HEK293 (cell line): ENCODE data around the gene PIP4K2C.

Experiments used
- CTCF ChIA-PET: fragments of 350-600 bp; formaldehyde crosslinking; extraction: SDS; loops from one replicate; lab custom pipeline; 2021; ENCODE audit warnings: antibody characterized with exemption; lab: Yijun Ruan, JAX
- POLR2A ChIA-PET: fragments of 300-600 bp; formaldehyde crosslinking; extraction: SDS; loops from one replicate; lab custom pipeline; 2020; ENCODE audit warnings: antibody characterized with exemption, inconsistent platforms; lab: Yijun Ruan, JAX
- H3K27ac ChIP-seq: fragments of 200-500 bp; sonication (Bioruptor generic); 2 replicates; pipeline ENCODE4 v1.5.1; 2014; ENCODE audit warnings: low read depth, low read length, control low read depth, inconsistent platforms; ENCODE audit errors: extremely low read depth
- H3K36me3 ChIP-seq, 2 experiments: fragments of 200-500 bp in 1 of 2; sonication (Bioruptor generic) in 1 of 2; 1 replicate in 1 of 2; 2 replicates in 1 of 2; pipeline ENCODE4 v1.5.1; 2014 to 2017; ENCODE audit warnings: inconsistent platforms in 2 of 2, low read length in 2 of 2; ENCODE audit not compliant: control insufficient read depth in 2 of 2, insufficient read depth in 1 of 2
- H3K4me1 ChIP-seq: fragments of 200-500 bp; sonication (Bioruptor generic); 2 replicates; pipeline ENCODE4 v1.5.1; 2014; ENCODE audit warnings: mild to moderate bottlenecking, low read length, inconsistent platforms; ENCODE audit not compliant: control insufficient read depth, insufficient read depth
- H3K4me3 ChIP-seq: 2 replicates; pipeline ENCODE4 v1.5.1; 2011; ENCODE audit warnings: low read depth, mild to moderate bottlenecking, control low read depth, low read length, moderate library complexity
- H3K9me3 ChIP-seq: fragments of 200-500 bp; sonication (Bioruptor generic); 2 replicates; pipeline ENCODE4 v1.5.1; 2014; ENCODE audit warnings: low read depth, low read length, inconsistent platforms; ENCODE audit not compliant: control insufficient read depth, insufficient read depth
- AEBP2 ChIP-seq: fragments of 450-650 bp; formaldehyde crosslinking; IDR thresholded peaks from 2 replicates; pipeline ENCODE4 v1.5.1; 2016; ENCODE audit warnings: missing biosample characterization, missing genetic modification characterization, borderline replicate concordance
- BCL11A ChIP-seq: fragments of 450-650 bp; formaldehyde crosslinking; IDR thresholded peaks from 2 replicates; pipeline ENCODE4 v1.5.1; 2016; ENCODE audit warnings: low read depth, missing biosample characterization, missing genetic modification characterization
- CTCF ChIP-seq: fragments of 450-650 bp; formaldehyde crosslinking; IDR thresholded peaks from 2 replicates; pipeline ENCODE4 v1.5.1; 2016; ENCODE audit warnings: missing biosample characterization, missing genetic modification characterization
- GFI1B ChIP-seq: fragments of 450-650 bp; formaldehyde crosslinking; IDR thresholded peaks from 2 replicates; pipeline ENCODE4 v1.5.1; 2016; ENCODE audit warnings: missing biosample characterization, missing genetic modification characterization
- HOXA7 ChIP-seq: sonication (generic); formaldehyde crosslinking; IDR thresholded peaks from 2 replicates; pipeline ENCODE4 v1.8.1; 2022; ENCODE audit warnings: missing genetic modification reagents, borderline replicate concordance
- KLF7 ChIP-seq: fragments of 450-650 bp; formaldehyde crosslinking; IDR thresholded peaks from 2 replicates; pipeline ENCODE4 v1.5.1; 2016; ENCODE audit warnings: missing biosample characterization, missing genetic modification characterization, borderline replicate concordance
- SP2 ChIP-seq: fragments of 450-650 bp; formaldehyde crosslinking; IDR thresholded peaks from 2 replicates; pipeline ENCODE4 v1.5.1; 2016; ENCODE audit warnings: missing biosample characterization, missing genetic modification characterization
- ZBTB44 ChIP-seq: fragments of 450-650 bp; IDR thresholded peaks from 2 replicates; pipeline ENCODE4 v1.5.1; 2018; ENCODE audit warnings: missing biosample characterization, mild to moderate bottlenecking, missing genetic modification characterization
- ZBTB48 ChIP-seq: fragments of 450-650 bp; formaldehyde crosslinking; IDR thresholded peaks from 2 replicates; pipeline ENCODE4 v1.5.1; 2016; ENCODE audit warnings: missing biosample characterization, missing genetic modification characterization
- ZNF133 ChIP-seq: fragments of 450-650 bp; formaldehyde crosslinking; IDR thresholded peaks from 2 replicates; pipeline ENCODE4 v1.5.1; 2016; ENCODE audit warnings: missing biosample characterization, missing genetic modification characterization
- ZNF19 ChIP-seq: fragments of 450-650 bp; formaldehyde crosslinking; IDR thresholded peaks from 2 replicates; pipeline ENCODE4; 2016; ENCODE audit warnings: missing biosample characterization, missing genetic modification characterization, low read depth
- ZNF24 ChIP-seq: fragments of 450-650 bp; formaldehyde crosslinking; IDR thresholded peaks from 2 replicates; pipeline ENCODE4 v1.5.1; 2016; ENCODE audit warnings: missing biosample characterization, missing genetic modification characterization
- ZNF280C ChIP-seq: fragments of 450-650 bp; formaldehyde crosslinking; IDR thresholded peaks from 2 replicates; pipeline ENCODE4 v1.5.1; 2016; ENCODE audit warnings: missing biosample characterization, missing genetic modification characterization
- ZNF366 ChIP-seq: fragments of 450-650 bp; formaldehyde crosslinking; conservative IDR thresholded peaks from 2 replicates; pipeline ENCODE4 v1.5.1; 2016; ENCODE audit warnings: missing biosample characterization, missing genetic modification characterization
- ZNF513 ChIP-seq: fragments of 450-650 bp; IDR thresholded peaks from 2 replicates; pipeline ENCODE4 v1.5.1; 2018; ENCODE audit warnings: missing biosample characterization, missing genetic modification characterization
- ZNF654 ChIP-seq: fragments of 450-650 bp; formaldehyde crosslinking; IDR thresholded peaks from 2 replicates; pipeline ENCODE4 v1.5.1; 2016; ENCODE audit warnings: low read depth, missing biosample characterization, missing genetic modification characterization
- ZNF677 ChIP-seq: fragments of 450-650 bp; IDR thresholded peaks from 2 replicates; pipeline ENCODE4 v1.5.0; 2018; ENCODE audit warnings: missing biosample characterization, mild to moderate bottlenecking, missing genetic modification characterization, moderate library complexity
- ZNF747 ChIP-seq: fragments of 450-650 bp; formaldehyde crosslinking; IDR thresholded peaks from 2 replicates; pipeline ENCODE4 v1.5.1; 2016; ENCODE audit warnings: missing biosample characterization, missing genetic modification characterization

PIP4K2C gene

GRCh38 chr12:57579677-57580465 is 11.1 kb upstream of the PIP4K2C start:
- no peaks in the 10 kb centered on the region for H3K4me1 ChIP-seq
- H3K4me3 ChIP-seq: no peak overlapping the region
- ChIA-PET POLR2A (interaction anchor here (1.3 kb wide), 1 partner anchor 11 kb away, joined by 3 read pairs; the partner anchor contains the start of gene PIP4K2C), CTCF (interaction anchor here (0.9 to 6.6 kb wide), 5 partner anchors 8 to 157 kb away, joined by 3 to 113 read pairs (median 3); no protein-coding TSS in a partner anchor)
- TF ChIP-seq ZBTB48 (tag by site-specific recombination): no peak
- no peak for TF ChIP-seq ZNF747 (tag by site-specific recombination)
- no peak for TF ChIP-seq SP2 (tag by site-specific recombination)
- TF ChIP-seq ZNF24 (tag by site-specific recombination): no peak
- no peak for TF ChIP-seq ZNF366 (tag by site-specific recombination)
- no peak for TF ChIP-seq ZNF513 (tag by site-specific recombination)
- no peak for TF ChIP-seq ZBTB44 (tag by site-specific recombination)
- no peak for TF ChIP-seq GFI1B (tag by site-specific recombination)
- no peak for TF ChIP-seq ZNF133 (tag by site-specific recombination)
- TF ChIP-seq KLF7 (tag by site-specific recombination): no peak
- no peak for TF ChIP-seq HOXA7 (CRISPR knock-in tag)
- no peak for TF ChIP-seq CTCF (tag by site-specific recombination)
- TF ChIP-seq AEBP2 (tag by site-specific recombination): no peak
- no peak for TF ChIP-seq ZNF677
- TF ChIP-seq ZNF19 (tag by site-specific recombination): no peak
- TF ChIP-seq ZNF654: no peak
- no peak for TF ChIP-seq BCL11A (tag by site-specific recombination)
- no peak for TF ChIP-seq ZNF280C (tag by site-specific recombination)
- H3K27ac ChIP-seq: no peak overlapping the region
- no peaks in the 10 kb centered on the region for H3K9me3 ChIP-seq
- peaks cover 8 to 67% of the 10 kb centered on the region in 2 experiments; a peak in 2 of 3 replicates for H3K36me3 ChIP-seq
